GM23248 (cell line): ENCODE measurements around the gene TES.

Experiments used
- EZH2 ChIP-seq: fragments of 200-600 bp; sonication (generic); IDR thresholded peaks from 2 replicates; pipeline ENCODE4 v1.6.1; 2018; ENCODE audit warnings: antibody characterized with exemption, mild to moderate bottlenecking; ENCODE audit not compliant: insufficient read depth, poor library complexity, severe bottlenecking
- EZH2phosphoT487 ChIP-seq: fragments of 200-600 bp; sonication (generic); IDR thresholded peaks from 2 replicates; pipeline ENCODE4 v1.6.1; 2018; ENCODE audit warnings: antibody characterized with exemption, moderate library complexity, mild to moderate bottlenecking, low read depth; ENCODE audit not compliant: insufficient read depth

GRCh38 chr7:116306409-116307048, 96.2 kb downstream of the TES start:
- TF ChIP-seq EZH2 (no peak), EZH2phosphoT487 (no peak)
